Hepatocyte (in vitro differentiated cells): ENCODE measurements around the gene DHRS12.

Source experiments
- CTCF ChIP-seq: fragments of 200-600 bp; sonication (generic); IDR thresholded peaks from 2 replicates; pipeline ENCODE4 v1.5.1; 2016; ENCODE audit warnings: antibody characterized with exemption, mild to moderate bottlenecking; ENCODE audit not compliant: poor library complexity
- EZH2 ChIP-seq: fragments of 200-600 bp; sonication (generic); IDR thresholded peaks from 2 replicates; pipeline ENCODE4 v1.6.1; 2016; ENCODE audit warnings: antibody characterized with exemption, mild to moderate bottlenecking, borderline replicate concordance
- EZH2phosphoT487 ChIP-seq: fragments of 200-600 bp; sonication (generic); IDR thresholded peaks from one replicate; pipeline ENCODE4 v1.6.1; 2018; ENCODE audit warnings: antibody characterized with exemption, mild to moderate bottlenecking, low read depth, moderate library complexity; ENCODE audit not compliant: unreplicated experiment, severe bottlenecking

GRCh38 chr13:51840917-51841316, 37.0 kb upstream of the DHRS12 start:
- TF ChIP-seq CTCF = no peak
- no peak for TF ChIP-seq EZH2phosphoT487
- TF ChIP-seq EZH2 = no peak
